SK-MEL-5 (cell line): ENCODE results near the gene EAF1. TPM values are rescaled to one million over a fixed set of nuclear protein-coding genes. Genes with fewer than 3 reads are reported as not detected.
"Not testable (repeated sequence)": the region's sequence is repeated elsewhere in the genome, so short reads cannot be mapped to it uniquely, and the experiment has no call there.

Experiments
- DNase-seq: peaks from one replicate; pipeline ENCODE4 v3.0.0-alpha.2; 2016; ENCODE audit warnings: low read depth, low spot score
- in situ Hi-C: cut with HindIII; loops from 2 replicates; pipeline ENCODE4 v1.10.0; 2016; ENCODE audit warnings: low sequenced_read_pairs, high pct_unique_total_duplicates, low pct_unique_long_range_greater_than_20kb
- total RNA-seq: library from RNA; depleted of rRNA; stranded (reverse); fragments of >200 nt; shearing (Covaris generic); gene quantifications from 2 replicates; pipeline ENCODE4 v1.2.3, GENCODE V29; 2014

The EAF1 gene
- total RNA-seq, 1 experiment from 2014 or later: 30.5 TPM

DNA sequence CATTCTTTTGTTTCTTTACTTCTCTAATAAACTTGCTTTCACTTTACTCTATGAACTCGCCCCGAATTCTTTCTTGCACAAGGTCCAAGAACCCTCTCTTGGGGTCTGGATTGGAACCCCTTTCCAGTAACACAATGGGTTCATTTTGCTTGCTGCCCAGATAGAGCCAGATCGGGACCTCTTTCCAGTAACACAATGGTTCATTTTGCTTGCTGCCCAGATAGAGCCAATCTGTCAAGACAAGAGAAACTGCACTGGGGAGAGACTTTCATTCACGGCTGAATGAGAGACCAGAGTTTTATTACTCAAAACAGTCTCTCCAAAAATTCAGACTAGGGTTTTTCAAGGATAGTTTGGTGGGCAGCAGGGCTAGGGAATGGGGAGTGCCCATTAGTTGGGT lies 25.5 kb upstream of the EAF1 start:
- DNase-seq: peak; percentile 36
- in situ Hi-C loops: no loop called here

- in situ Hi-C loops: no loop called here
- DNase-seq: no peak
These were observed 23.9 kb upstream of the EAF1 start for GRCh38 chr3:15403495-15403894.

DNA sequence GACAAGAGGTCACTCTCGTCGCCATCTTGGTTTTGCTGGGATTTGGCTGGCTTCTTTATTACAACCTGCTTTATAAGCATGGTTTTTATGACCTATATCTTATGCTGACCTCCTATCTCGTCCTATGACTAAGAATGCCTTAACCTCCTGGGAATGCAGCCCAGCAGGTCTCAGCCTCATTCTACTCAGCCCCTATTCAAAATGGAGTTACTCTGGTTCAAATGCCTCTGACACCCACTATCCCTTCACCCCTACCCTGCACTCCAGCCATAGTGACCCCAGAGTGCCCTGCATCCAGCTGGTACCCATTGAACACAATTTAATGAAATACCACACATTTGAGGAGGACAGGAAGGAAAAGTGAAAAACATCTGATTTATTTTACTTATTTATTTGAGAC lies 23.4 kb upstream of the EAF1 start:
- in situ Hi-C loops: no loop called here
- DNase-seq: no peak

DNA sequence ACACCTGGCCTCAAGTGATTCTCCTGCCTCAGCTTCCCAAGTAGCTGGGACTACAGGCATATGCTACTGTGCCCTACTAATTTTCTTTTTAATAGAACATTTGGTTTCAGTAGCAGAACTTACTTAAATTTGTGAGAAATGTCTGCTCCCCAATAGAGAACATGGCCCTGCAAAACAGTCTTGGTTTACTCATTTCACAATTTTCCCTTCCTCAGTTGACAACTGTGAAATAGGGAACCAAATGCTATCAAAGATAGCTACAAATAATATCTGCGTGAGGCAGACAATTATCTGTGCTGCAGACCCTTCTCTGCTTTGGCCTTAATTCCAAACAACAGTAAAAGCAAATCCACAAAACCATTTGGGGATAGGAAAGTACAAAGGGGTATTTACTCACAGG lies 22.6 kb upstream of the EAF1 start:
- in situ Hi-C loops: no loop called here
- no peak for DNase-seq

DNA sequence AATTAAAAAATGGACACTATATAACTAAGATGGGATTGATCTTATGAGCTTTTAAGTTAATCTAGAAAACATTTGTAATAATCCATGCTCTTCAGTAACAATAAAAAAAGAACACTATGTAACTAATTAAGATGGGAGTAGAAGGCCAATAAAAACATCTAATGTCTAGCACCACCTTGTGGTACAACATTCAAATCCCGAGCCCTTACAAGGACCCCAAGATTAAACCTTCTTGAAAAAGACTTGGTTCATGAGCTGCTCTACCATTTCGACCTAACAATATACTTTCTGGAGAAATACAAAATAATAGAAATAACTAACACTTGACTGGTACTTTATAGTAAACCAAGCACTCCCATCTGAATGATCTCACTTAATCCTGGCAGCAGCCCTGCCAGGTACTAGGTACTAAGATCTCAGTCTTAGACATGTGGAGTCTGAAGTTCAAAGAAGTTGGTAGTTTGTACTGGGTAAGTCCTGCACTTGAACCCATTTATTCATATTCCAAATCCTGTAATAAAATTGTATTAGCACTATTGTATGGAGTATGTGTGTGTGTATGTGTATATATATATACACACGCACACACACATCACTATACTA lies 21.8 kb upstream of the EAF1 start:
- in situ Hi-C loops: no loop called here
- peak; percentile 78 for DNase-seq

GRCh38 chr3:15409239-15409638 lies 18.2 kb upstream of the EAF1 start:
- in situ Hi-C loops: no loop called here
- no peak for DNase-seq

GRCh38 chr3:15409774-15410173 lies 17.6 kb upstream of the EAF1 start:
- DNase-seq: no peak
- in situ Hi-C loops: no loop called here

GRCh38 chr3:15410966-15411365 lies 16.4 kb upstream of the EAF1 start:
- DNase-seq, in situ Hi-C loops: not testable (repeated sequence)

DNA sequence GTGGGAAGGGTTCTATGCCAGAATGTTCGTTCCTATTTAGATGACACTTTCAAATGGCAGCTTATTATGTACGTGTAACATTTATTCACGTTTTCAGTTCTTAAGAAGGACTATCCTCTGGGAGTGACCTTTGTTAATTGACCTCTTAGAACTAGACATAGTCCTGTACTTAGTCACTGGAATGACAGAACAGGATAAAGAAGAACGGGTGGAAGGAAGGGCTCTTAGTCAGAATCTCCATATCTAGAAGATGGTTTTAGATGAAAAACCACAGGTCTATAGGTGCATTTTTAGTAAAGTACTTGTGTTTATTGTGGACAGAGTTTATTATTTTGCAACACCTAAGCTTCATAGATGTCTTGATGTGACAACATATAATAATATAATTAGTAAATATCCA lies 6.5 kb upstream of the EAF1 start:
- in situ Hi-C loops: no loop called here
- DNase-seq: no peak

DNA sequence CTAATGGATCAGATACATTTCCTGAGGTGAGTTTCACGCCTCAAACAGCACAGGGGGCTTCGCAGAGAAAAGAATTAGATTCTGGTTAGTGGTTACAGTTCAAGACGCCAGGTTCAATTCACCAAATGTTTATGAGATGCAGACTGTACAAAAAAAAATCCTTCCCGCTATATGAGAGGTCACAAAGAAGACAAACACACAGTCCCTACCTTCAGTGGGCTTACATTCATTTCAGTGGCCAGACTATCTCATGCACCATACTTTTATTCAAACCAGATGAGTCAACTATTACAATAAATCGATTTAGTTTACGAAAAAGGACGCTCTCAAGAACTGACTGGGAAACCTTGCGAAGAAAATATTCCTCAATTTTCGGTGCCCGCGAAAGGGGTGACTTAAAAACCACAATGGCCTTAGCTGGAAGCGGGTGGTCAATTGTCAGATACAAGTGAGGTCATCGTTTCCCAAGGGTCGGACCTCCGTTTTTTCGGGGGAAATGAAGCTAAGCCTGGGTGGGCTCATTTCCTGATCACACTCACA lies 749 bp upstream of the EAF1 start:
- in situ Hi-C loops: no loop called here
- no peak for DNase-seq

DNA sequence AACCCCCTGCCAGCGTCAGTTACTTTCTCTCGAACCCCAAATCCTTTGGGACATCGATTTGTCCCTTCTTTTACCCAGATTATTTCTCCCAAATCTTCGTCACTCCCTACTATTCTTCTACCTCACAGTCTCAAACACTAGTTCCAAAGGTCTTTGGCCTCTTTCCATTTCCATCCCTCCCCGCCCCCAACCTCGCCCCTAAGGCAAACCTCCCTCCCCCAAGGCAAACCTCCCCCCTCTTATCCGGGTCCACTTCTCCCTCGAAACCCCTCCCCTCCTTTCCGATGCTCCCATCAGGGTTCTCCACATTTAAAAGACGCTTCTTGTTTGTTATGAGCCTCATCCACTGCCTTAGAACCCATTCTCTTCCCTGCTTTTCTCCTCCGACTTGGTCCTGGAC lies 583 bp downstream of the EAF1 start:
- in situ Hi-C loops: no loop called here

GRCh38 chr3:15428539-15428938 lies 1.1 kb downstream of the EAF1 start:
- in situ Hi-C loops: no loop called here
- DNase-seq: no peak

More for the DNA sequence above, 583 bp downstream of the EAF1 start:
- no peak for DNase-seq

GRCh38 chr3:15429080-15429479 lies 1.7 kb downstream of the EAF1 start:
- in situ Hi-C loops: no loop called here

DNA sequence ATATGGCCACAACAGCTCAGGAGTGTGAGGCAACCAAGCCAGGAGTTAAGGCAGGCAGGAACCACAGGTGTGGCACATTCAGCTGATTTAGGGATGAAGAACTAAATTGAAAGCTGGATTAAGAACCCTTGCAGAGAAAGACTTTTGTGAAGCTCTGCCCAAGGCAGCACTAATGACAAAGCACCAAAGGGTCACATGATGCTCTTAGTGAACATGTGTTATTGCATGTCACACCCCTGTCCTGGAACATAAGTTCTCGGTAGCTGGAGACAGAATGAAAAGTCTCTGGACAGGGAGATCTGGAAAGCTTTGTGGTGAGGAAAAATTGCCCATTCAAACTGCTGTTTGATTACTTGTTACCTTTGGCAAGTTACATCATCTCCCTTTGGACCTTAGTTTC lies 3.2 kb downstream of the EAF1 start:
- in situ Hi-C loops: no loop called here

More at GRCh38 chr3:15429080-15429479, 1.7 kb downstream of the EAF1 start:
- no peak for DNase-seq

DNA sequence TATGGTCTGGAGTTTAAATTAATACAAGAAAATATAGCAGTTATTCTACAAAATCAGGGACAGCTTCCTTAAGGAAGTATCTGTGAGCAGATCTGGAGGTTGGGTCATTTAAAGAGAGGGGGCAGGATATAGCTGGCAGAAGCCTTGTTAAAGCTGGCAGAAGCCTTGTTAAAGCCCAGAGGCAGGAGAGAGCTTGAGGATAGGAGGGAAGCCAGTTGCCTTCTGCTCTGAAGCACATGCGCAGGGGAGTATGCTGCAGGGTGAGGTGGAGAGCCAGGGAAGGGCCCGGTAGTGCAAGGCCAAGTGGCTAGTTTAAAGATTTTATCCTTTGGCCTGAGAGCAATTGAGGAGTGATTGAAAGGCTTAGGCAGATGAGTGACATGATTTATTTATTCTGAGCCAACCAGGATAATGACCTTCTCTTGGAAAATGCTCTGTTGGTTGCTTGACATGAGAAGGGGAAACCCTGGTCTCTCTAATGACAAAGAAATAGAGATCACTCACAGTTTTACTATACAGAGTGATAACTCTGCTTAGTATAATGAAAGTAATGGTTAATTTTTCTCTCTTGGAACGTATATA lies 3.9 kb downstream of the EAF1 start:
- in situ Hi-C loops: no loop called here
- no peak for DNase-seq

More for the DNA sequence above, 3.2 kb downstream of the EAF1 start:
- no peak for DNase-seq

GRCh38 chr3:15433531-15433930 lies 6.1 kb downstream of the EAF1 start:
- DNase-seq: no peak
- in situ Hi-C loops: no loop called here

DNA sequence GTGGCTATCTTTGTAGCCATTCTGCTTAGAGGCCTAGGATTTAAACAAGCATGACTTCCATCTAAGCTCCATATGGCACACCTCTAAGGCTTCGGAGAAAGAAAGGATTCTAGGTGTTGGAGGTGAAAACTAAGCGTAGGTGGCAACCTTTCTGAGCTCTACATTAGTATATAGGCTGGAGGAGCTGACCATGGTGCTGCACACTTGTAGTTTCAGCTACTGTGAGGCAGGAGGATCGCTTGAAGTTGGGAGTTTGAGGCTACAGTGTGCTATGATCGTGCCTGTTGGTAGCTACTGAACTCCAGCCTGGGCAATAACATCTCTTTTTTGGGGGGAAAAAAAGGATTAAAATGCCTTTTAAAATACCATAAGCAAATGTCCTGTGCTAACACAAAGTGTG lies 7.4 kb downstream of the EAF1 start:
- DNase-seq: no peak

DNA sequence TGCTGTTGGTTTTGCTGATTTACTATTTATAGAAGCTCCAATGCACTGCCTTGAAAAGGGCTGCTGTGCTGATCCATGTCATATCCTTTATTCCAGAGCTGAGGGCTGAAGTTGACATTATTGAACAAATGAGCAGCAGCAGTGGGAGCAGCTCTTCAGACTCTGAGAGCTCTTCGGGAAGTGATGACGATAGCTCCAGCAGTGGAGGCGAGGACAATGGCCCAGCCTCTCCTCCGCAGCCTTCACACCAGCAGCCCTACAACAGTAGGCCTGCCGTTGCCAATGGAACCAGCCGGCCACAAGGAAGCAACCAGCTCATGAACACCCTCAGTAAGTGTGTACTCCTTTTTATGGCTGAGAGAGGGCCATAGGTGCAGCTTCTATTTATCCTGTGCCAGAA lies 8.8 kb downstream of the EAF1 start:
- DNase-seq: no peak
- in situ Hi-C loops: no loop called here

More for the DNA sequence above, 7.4 kb downstream of the EAF1 start:
- in situ Hi-C loops: no loop called here

DNA sequence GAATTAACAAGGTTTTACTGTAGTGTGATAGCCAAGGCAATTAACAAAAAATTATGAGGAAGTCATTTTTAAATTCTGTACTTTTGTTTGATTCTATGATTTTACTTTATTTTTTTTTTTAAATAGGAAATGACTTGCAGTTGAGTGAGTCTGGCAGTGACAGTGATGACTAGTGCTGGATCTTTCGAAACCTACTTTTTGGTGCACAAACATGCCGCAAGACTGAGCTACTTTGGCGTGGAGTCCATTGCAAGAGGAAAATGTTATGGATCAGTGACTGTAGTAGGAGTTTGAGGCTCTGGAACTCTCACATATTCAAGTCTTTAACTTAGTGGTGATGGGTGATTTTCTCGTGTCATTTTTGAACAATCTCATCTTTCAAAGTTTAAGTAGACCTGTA lies 11.6 kb downstream of the EAF1 start:
- in situ Hi-C loops: no loop called here
- DNase-seq: no peak
